Measurements from ENCODE around the gene MYOM1.

The MYOM1 gene

DNA sequence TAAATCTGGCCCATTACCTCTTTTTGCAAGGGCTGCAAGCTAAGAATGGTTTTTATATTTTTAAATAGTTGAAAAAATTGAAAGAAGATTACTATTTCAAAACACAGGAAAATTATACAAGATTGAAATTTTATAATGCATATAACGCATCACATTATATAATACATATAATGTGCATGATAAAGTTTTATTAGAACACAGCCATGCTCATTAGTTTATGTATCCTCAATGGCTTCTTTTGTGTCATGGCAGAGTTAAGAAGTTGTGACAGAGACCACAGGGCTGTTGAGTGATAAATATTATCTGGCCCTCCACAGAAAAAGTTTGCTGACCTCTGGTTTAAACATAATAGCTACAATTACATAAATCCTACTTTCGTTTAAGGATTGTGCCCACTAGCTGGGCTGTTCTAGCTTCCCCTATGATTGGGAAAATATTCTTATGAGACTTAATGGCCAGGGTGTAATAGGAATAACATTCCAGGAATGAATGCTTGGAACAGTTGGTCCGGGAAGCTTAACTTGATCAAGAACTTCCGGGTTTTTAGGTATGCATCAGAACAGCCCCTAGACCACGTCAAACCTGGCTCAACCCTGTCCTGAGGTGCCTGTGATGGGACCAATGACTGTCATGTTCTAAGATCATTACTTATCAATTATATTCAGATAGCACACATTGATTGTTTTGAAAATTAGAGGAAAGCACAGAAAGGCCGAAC, 108.1 kb downstream of the MYOM1 start:
- no peak for DNase-seq

DNA sequence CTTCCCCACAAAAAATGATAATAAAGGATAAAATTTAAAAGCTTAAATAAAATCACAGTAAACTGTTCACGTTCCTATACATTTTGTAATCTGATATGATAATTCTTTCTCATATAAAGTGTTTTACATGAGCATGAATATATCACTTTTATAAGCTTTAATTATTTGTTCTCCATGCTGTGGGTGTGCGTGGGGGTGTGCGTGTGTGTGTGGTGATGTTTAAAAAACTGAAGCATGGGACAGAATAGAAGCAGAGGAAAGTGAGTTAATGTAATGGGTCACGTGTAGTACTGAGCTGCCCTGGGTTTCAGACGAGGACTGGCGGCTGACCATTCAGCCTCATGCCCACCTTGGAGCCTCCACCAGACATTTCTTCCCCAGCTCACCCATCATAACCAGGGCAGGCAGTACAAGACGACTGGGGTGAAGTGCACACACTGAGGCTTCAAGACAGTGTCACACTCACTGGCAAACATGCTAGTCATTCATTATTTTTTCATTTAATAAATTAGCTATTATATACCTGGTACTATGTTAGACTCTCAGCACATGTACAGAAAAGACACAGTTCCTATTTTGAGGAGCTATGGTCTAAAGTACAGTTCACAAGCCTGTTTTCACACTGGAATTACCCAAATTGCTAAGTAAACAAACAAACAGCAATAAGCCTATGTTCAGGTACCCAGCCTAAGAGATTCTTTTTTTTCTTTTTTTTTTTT, 109.6 kb downstream of the MYOM1 start:
- no peak for DNase-seq

DNA sequence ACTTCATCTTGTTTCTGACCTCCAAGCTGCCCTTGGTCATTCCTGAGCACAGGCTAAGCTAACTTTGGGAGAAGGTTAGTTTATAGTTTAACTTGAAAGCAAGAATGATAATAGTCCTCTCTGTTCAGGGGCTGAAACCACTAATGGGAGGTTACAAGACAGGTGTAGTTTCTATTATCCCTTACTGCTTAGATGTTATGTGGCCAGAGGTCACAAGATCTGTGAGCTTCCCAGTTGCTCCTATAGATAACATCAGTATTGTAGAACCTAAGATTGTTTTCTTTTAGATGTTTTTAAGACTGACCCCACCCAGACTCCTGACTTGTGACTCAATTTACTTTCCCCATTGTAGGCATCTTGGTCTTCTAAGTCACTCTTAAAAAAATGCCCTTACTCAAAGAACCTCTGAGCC, 112.0 kb downstream of the MYOM1 start:
- DNase-seq, result no peak

DNA sequence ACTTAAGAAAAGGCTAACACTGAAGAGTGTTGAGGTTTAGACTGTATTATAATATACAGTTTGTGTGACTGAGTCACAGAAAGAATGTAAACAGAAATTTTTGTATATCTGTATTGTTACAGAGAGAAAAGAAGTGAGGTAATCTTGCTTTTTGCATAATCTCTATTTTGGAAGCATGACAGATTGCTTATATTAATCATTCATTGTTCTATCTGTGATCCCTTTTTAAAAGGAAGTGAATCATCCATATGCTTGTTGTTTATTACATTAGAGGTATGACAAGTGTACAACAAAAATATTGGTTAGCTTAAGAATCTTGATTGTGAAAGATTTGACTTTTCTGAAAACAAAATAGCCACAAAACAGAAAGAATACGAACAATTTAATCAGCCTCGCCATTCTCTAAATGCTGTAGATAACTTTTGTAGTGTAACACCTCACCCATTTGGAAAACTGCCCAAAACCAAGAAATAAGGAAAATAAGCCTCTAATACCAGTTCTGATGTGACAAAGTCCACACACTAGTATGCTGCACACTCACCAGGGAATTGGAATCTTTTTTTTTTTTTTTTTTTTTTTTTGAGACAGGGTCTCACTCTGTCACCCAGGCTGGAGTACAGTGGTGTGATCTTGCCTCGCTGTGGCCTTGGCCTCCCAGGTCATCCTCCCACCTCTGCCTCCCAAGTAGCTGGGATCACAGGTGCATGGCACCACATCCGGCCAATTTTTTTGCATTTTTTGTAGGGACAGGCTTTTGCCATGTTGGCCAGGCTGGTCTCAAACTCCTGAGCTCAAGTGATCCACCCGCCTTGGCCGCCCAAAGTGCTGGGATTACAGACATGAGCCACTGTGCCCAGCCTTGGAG, 115.3 kb downstream of the MYOM1 start:
- DNase-seq, result no peak

DNA sequence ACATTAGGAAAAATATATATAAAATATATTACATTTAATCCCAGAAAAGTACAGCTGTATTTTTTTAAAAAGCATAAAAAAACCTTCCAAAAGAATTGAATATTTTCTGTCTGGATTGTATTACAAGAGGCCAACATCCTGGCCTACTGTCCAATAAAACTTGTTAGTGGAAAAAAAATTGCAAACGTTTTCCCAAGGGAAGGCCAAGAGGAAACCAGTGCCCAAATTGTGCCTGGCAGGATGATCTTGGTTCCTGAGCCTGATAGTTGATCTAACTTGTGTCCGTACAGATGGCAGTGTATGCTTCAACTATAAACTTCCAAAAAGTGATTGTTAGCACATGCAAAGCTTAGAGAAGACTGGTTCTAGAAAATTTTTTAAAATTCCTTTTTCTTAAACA, 116.2 kb downstream of the MYOM1 start:
- no peak for DNase-seq

DNA sequence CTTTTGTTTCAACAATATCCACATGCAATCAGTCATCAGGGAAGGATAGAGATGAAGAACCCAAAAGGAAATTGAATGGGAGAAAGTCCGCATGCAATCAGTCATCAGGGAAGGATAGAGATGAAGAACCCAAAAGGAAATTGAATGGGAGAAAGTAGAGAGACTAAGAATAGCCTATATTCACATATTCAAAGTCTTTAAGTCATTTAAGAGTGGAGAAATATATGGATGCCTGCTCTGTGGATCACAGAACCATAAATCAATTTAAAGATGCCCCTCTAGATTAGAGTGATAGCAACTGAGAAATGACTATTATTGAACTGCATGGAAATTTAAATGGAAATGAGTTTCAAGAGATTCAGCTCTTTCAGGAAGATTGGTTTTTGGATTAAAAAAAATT, 116.8 kb downstream of the MYOM1 start:
- DNase-seq, result no peak

DNA sequence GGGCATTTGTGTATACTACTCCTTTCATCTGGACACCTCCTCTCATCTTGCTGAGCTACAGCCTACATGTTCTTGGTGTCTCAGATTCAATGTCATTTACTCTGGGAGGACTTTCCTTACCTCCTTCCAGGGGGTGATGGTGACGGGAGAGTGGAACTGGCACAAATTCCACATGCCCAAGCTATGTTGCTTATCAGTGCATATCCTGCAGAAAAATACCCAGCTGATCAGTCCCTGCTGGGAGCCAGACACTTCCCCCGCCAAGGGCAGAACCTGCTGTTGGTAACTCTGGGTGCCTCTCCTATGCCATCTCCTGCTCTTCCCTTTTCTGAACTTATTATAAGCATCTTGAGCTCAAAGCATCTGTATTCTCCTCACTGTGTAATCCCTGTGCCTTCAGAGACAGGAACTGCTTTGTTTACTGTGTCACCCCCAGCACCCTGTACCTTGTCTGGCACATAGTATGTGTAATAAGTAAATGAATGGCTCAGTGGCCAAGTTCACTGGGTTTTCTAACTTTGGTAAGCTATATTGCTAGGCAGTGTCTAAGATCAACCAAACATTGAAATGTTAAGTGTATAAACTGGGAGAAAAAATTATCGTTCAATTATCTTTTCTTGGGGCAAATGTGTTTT, 119.2 kb downstream of the MYOM1 start:
- no peak for DNase-seq

DNA sequence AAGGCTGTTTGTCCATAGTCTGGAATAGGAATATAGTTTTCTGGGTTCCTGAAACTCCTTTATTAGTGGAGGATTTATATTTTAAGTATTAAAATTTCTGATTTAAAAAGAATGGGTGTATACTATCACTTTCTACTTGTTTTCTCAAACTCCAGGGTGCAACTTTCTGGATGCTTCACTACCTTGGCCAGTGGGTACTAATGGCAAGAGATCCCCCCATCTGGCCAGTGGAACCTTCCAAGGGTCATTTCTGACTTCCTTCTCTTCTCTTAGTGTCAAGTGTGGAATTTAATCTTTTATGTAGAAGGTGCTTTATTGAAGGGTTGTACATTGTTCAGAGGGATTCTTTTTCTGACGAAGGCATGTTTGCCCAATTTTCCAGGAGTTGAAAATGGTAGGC, 120.4 kb downstream of the MYOM1 start:
- no peak for DNase-seq

DNA sequence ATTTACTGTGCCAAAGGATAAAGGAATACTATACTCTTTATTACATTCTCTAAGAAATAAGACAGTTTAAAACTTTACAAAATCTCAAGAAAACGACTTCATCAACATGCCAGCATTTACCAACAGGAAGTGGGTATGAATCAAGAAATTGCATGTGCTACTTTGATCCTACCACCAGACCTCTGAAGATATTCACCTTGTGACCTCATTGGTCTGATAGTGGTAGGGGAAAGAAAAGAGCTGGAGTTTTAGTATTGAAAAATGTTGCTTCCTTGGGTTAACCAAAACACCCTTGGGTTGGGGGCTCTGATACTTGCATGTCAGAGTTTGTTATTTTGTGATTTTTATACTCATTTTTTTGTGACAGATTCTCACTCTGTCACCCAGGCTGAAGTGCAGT, 122.7 kb downstream of the MYOM1 start:
- no peak for DNase-seq

DNA sequence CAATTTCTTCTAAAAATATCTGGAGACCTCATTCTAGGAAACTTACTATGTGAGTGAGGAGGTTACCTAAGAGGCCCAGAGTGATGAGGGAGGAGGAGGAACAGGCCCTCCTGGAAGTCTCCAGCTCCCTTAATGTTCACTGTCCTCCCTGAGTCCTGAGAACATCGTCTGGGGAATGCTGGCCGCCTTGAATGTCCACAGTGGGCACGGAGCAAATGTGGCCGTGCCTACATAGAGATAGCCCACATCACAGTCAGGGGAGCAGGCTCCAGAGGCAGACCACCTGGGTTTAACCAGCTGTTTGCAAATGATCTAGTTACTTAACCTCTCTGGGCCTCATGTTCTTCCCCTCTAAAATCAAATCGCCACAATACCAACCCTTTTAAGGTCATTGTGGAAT, 123.8 kb downstream of the MYOM1 start:
- no peak for DNase-seq

DNA sequence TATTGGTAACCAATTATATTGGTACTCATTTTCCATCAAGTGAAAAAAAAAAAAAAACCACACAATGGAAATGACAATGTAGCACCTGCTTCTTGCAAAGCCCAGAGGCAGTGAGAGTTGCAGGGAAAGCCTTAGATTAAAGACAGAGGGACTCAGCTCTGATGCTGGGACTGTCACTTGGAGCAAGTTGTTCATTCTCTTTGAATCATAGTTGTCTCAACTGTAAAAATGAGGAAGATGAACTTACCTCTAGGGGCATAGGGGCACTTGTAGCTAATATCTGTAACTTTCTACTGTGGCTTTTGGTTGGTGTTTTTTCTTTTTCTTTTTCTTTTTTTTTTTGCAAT, 125.5 kb downstream of the MYOM1 start:
- no peak for DNase-seq

DNA sequence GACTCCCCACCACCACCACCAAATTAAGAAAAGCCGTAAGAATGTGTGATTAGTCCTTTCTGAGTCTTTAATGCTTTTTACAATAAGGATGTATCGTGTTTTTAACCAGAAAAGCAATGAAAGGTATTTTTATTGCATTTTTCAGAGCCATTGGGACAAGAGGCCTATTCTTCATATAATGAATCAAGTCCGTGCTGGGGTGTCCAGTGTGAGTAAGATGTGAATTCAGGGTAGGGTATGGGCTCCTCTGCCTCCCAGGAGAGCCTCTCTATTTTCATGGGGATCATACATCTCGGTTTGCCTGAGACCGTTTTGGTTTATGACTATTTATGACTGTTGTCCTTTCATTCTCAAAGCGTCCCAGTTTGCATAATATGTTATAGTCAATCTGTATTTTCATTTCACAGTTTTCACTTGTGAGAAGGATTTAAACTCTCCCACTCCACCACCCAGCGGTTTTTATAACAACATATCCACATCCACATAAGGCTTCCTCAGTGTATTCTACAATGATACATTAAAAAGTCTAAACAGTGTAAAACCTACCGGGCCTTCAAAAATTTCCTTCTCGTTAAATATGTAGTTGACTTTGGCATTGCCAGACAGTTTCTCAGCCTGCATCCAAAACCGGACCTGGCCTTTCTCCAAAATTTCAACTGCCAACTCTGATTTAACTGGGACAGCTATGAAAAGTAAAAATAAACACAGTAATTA, 126.0 kb downstream of the MYOM1 start:
- DNase-seq, result no peak

DNA sequence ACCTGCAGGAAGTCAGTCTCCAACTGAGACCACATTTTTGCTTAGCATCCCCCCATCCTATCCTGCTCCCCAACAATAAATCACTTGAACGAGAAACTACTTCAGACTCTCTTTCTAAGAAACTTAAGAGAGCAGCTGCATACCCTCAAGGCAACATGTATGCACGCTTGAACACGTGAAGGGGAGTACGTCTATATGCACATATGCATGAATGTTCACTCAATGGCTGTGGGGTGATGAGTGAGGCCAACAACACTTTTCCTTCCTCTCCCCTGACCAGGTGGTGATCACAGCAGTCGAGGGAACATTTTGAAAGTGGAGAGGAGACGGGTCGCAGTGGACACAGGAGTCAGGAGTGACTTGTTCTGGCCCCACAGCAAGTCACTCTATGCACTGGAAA, 127.0 kb downstream of the MYOM1 start:
- no peak for DNase-seq

DNA sequence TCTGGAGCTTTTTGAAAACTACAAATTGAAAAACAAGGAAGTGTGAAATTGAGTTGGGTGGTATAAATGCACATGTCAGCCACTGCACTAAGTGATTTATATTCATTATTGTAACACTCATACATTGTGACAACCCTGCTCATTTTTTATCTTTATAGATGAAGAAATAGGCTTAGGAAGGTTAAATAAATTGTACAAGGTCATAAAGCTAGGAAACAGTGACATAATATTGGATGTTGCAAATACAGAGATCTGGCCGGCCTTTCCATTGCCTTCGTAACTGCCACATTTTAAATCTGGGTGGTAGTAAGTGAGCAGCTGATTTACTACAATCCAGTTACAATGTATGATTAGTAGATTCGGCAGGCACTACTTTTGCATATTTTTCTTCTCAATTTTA, 130.2 kb downstream of the MYOM1 start:
- DNase-seq, result no peak

DNA sequence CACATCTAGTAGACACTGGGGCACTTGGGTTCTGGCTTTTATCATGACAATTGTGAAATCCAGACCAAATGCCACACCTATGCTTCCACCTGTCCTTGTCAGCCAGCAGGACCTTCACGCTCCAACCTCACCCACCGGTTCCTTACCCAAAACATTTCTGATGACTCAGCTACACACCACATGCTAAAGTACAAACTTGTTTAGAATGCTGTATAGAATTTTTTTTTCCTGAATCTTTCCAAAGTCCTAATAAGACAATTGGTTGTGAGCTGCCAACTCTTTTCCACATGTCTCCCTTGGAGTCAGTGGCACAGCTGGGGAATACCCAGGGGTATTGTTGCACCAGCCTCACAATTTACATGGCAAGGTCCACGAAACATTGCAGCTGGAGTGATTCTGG, 131.3 kb downstream of the MYOM1 start:
- DNase-seq, result no peak

DNA sequence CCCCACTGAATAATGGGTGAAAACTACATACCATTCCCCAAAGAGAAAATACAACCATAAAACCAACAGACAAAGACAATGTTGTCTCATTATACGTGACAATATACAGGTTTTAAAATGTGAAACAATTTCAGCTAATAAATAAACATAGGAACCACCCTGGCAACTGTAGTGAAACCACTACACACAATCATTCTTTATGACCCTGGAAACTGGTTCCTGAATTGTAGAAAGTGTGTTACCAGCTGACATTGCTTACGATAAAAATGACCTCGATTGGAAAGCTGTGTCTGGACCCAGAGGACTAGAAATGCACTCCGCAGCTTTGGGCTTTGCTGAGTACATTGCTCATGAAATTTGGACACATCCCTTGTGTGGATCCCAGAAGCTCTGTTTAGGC, 132.9 kb downstream of the MYOM1 start:
- no peak for DNase-seq

DNA sequence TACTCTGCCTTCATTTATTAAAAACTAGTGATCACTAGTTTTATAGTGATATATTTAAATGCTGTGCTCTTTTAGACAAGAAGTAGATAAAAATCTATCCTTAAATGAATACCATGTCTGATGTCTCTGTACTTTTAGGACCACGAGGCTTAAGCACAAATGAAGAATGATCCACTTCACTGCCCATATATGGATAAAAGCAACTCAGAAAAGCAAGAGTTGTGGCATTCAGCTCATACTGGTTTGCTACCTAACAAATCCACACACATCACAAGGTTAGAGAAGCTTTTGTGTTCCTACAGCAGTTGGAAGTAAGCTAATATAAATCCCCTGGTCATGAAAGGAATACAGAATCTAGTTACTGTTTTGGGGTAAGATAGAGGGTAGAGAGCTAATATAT, 134.2 kb downstream of the MYOM1 start:
- DNase-seq, result no peak

DNA sequence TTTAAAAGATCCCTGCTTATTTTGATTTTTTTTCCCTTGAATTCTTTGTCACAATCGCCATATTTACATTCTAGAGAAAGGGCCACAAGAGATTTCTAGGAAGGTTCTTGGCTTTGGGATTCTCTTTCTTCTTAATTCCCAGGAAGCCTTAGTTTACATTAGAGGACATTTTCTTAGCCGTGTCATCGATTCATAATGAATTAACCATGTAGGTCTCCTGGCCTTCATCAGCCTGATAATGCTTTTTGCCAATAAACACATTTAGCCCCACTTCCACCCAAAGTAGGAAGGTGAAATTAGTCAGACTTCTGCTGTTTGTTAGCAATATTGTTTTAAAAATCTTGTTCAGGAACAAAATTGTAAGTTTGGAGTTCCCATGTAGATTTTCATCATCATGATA, 135.6 kb downstream of the MYOM1 start:
- no peak for DNase-seq

DNA sequence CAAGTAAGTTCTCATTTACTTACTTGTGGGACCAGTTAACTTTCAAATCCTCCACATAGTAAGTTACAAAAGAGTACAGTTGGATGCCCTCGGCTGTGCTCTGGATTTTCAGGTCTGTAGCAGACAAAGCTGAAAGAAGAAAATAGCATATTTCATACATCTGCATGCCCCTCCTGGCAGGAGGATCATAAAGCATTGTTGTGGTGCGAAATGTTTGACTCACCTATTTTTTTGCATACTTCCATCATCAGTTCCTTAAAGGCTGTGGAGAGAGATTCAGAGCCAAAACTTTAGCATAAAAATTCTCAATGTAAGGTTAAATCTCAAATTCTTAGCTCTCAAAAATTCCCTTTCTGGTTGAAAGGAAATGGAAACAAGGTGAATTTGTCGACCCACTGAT, 136.0 kb downstream of the MYOM1 start:
- DNase-seq, result no peak

DNA sequence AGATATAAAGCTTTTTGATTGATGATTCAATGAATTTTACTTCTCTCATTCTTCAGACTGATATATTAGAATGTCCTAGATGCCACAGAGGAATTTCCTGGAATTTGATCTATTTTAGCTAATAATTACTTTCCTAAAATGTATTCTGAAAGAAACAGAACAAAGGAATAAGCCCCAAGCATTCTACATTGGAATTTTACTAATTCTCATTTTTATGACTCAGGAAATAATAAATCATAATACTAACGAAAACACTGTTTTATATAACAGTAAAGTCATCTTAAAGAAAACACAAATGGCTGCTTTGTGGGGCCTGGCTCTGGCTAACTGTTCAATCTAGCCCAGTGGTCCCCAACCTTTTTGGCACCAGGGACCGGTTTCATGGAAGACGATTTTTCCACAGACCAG, 138.2 kb downstream of the MYOM1 start:
- DNase-seq, result no peak

DNA sequence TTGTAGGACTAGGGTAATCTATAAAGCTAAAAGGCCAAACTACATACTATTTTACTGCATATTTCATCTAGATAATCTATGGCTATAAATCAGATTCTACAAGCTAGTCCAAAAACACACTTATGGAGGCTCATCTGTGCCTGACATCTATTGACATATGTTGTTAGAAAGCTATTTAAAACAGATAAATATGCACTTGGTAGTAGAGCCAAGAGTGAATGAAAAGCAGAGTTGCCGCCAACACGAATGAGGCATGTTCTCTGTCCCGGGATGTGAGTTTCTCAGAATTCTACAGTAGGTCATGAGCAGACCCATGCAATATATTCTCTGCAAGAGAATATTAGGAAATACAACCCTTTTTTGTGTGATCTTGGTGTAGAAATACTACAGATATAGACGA, 140.1 kb downstream of the MYOM1 start:
- no peak for DNase-seq

DNA sequence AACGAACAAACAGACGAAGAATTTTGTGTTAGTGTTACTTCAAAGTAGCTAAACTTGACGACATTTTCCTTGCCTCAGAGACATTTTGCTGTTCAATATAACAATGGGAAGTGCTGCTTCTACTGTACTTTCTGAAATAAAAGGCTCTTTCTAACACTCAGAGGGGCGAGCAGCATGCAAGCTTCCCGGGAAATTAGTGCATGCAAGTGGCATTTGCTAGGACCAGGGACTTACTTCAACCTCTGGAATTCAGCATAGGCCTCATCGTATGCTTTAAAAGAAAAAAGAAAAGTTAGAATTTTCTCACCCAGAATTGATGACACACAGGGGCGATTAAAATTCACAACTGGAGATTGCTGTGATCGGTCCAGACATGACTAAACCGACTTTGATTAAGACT, 144.3 kb downstream of the MYOM1 start:
- DNase-seq, result no peak

DNA sequence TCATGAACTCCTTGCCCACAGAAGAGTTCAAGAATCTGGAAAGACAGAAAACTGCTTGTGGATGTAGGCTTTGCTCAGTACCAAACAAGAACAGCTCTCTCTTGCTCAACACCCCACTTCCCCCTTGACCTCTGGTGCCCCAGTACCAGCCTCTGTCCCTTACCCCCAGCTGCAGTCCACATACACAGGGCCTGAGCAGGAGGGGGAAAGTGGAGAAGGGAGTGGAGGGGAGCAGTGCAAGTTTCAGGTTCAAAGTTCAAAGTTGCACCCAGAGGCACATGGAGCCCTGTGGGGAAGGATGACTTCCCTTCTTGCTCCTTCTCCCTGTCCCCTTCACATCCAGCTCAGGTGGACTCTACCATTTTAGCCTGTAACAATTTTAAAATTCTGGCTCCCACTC, 145.7 kb downstream of the MYOM1 start:
- no peak for DNase-seq

All from bone marrow (tissue), 2 donors.